NB4 (cell line): ENCODE measurements around the gene CHRNA7.
A peak's percentile ranks its signal among the peaks of the same experiment; 100 is the strongest.

Experiments used
- DNase-seq: peaks from one replicate; pipeline ENCODE4 v3.0.0; 2010; ENCODE audit warnings: low read depth
- H3K4me3 ChIP-seq: one replicate; pipeline ENCODE4 v1.5.1; 2011; ENCODE audit warnings: mild to moderate bottlenecking, low read depth, low read length, moderate library complexity
- CTCF ChIP-seq: IDR thresholded peaks from one replicate; pipeline ENCODE4 v1.5.1; 2012; ENCODE audit warnings: low read depth, low read length
- MAX ChIP-seq: IDR thresholded peaks from 2 replicates; pipeline ENCODE4 v1.6.1; 2011; ENCODE audit warnings: low read depth, low read length
- MYC ChIP-seq: IDR thresholded peaks from 2 replicates; pipeline ENCODE4 v1.6.1; 2011; ENCODE audit warnings: low read depth, low read length
- POLR2A ChIP-seq: IDR thresholded peaks from 2 replicates; pipeline ENCODE4 v1.6.1; 2011; ENCODE audit warnings: mild to moderate bottlenecking; ENCODE audit not compliant: insufficient read length; ENCODE audit errors: extremely low read depth

The CHRNA7 gene

GRCh38 chr15:32004249-32004648 is 26.1 kb upstream of the CHRNA7 start:
- no peak overlapping the region for H3K4me3 ChIP-seq
- TF ChIP-seq MYC (no peak), POLR2A (no peak), MAX (no peak), CTCF (no peak)
- no peak for DNase-seq

- DNase-seq, result no peak
- H3K4me3 ChIP-seq, result no peak overlapping the region
- no peak for TF ChIP-seq MYC
- no peak for TF ChIP-seq MAX
- TF ChIP-seq POLR2A, result no peak
- no peak for TF ChIP-seq CTCF
These were observed 22.9 kb upstream of the CHRNA7 start for GRCh38 chr15:32007355-32007960.

- no peak for DNase-seq
These were observed 15.4 kb upstream of the CHRNA7 start for GRCh38 chr15:32014953-32015352.

GRCh38 chr15:32020156-32020555 is 10.2 kb upstream of the CHRNA7 start:
- H3K4me3 ChIP-seq, result no peak overlapping the region
- DNase-seq, result no peak
- TF ChIP-seq CTCF, result no peak
- TF ChIP-seq MAX, result no peak
- no peak for TF ChIP-seq POLR2A
- no peak for TF ChIP-seq MYC

More at GRCh38 chr15:32014953-32015352, 15.4 kb upstream of the CHRNA7 start:
- no peak overlapping the region for H3K4me3 ChIP-seq
- TF ChIP-seq MAX, result no peak

GRCh38 chr15:32028921-32029320 is 1.4 kb upstream of the CHRNA7 start:
- DNase-seq, result no peak
- H3K4me3 ChIP-seq, result no peak overlapping the region
- TF ChIP-seq MAX (no peak), POLR2A (no peak), CTCF (no peak), MYC (no peak)

GRCh38 chr15:32029409-32029861 is 880 bp upstream of the CHRNA7 start:
- DNase-seq, result peak; percentile 25
- TF ChIP-seq MYC (no peak), CTCF (peak; percentile 46)
- H3K4me3 ChIP-seq, result no peak overlapping the region
